Breast epithelium (tissue), 4 donors: ENCODE data around the gene MSH2. TPM values are rescaled to one million over a fixed set of nuclear protein-coding genes. Genes with fewer than 3 reads are reported as not detected.

Experiments used
- DNase-seq, 2 donors: peaks; one replicate each; pipeline ENCODE4 v3.0.0-alpha.2; 2019; ENCODE audit warnings: low spot score in 2 of 2
- H3K27ac ChIP-seq, 2 donors: fragments of 200-600 bp; sonication (generic) in 1 of 2; one replicate each; pipeline ENCODE4 v1.5.1; 2016 to 2019; ENCODE audit warnings: mild to moderate bottlenecking in 1 of 2
- H3K27me3 ChIP-seq, 2 donors: fragments of 200-600 bp; sonication (generic) in 1 of 2; one replicate each; pipeline versions ENCODE4 v1.5.1 to v1.6.0; 2017 to 2019; ENCODE audit warnings: control low read depth in 1 of 2, mild to moderate bottlenecking in 1 of 2
- H3K36me3 ChIP-seq: fragments of 200-600 bp; one replicate; pipeline ENCODE4 v1.5.1; 2019
- H3K4me1 ChIP-seq, 2 donors: fragments of 200-600 bp; sonication (generic); one replicate each; pipeline ENCODE4 v1.5.1; 2016 to 2019; ENCODE audit warnings: control low read depth in 1 of 2
- H3K4me3 ChIP-seq, 3 donors: fragments of 200-600 bp; sonication (generic); 1 replicate in 2 of 3; 2 replicates in 1 of 3; pipeline ENCODE4 v1.5.1; 2016 to 2019; ENCODE audit warnings: mild to moderate bottlenecking in 3 of 3, moderate library complexity in 2 of 3
- H3K9me3 ChIP-seq, 2 donors: fragments of 200-600 bp; sonication (generic) in 1 of 2; one replicate each; pipeline ENCODE4 v1.5.1; 2016 to 2019; ENCODE audit warnings: control low read depth in 1 of 2
- POLR2A ChIP-seq: fragments of 450-650 bp; IDR thresholded peaks from one replicate; pipeline ENCODE4 v1.6.1; 2016; ENCODE audit warnings: antibody characterized with exemption, mild to moderate bottlenecking, moderate library complexity
- POLR2AphosphoS5 ChIP-seq, 3 donors: sonication (generic); formaldehyde crosslinking; IDR thresholded peaks; one replicate each; pipeline ENCODE4 v1.6.1; 2017; ENCODE audit warnings: antibody characterized with exemption in 3 of 3
- intact Hi-C: fragments of 100-400 bp; cut with DNase I; formaldehyde crosslinking; loops from one replicate; pipeline ENCODE4 v1.15.1; 2023; ENCODE audit warnings: low total_unique reads
- total RNA-seq, 3 donors: library from RNA; depleted of rRNA; stranded (reverse); fragments of >200 nt; gene quantifications; one replicate each; pipeline ENCODE4 v1.1.0, GENCODE V29; 2016
- TF ChIP-seq, protein P1 (sequence below), 3 donors: fragments of 450-650 bp; IDR thresholded peaks; one replicate each; pipeline ENCODE4 v1.5.1; 2016 to 2017; ENCODE audit warnings: antibody characterized with exemption in 3 of 3, mild to moderate bottlenecking in 3 of 3, moderate library complexity in 3 of 3

MSH2 gene
- total RNA-seq, 3 donors from 2014 or later = 9.4 to 22.5 (median 16.4) TPM

DNA sequence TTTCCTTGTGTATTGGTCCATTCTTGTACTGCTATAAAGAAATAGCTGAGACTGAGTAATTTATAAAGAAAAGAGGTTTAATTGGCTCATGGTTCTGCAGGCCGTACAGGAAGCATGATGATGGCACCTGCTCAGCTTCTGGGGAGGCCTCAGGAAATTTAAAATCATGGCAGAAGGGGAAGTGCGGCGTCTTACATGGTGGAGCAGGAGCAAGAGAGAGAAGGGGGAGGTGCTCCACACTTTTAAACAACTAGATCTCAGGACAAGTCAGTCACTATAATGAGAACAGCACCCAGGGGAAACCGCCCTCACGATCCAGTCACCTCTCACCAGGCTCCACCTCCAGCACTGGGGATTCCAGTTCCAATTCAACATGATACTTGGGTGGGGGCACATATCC, 54.3 kb downstream of the MSH2 start:
- H3K9me3 ChIP-seq = no peaks in the 10 kb centered on the region
- no peak overlapping the region for H3K4me3 ChIP-seq
- H3K4me1 ChIP-seq = no peaks in the 10 kb centered on the region
- intact Hi-C loops = no loop called here
- no peaks in the 10 kb centered on the region for H3K27me3 ChIP-seq
- DNase-seq = no peak
- TF ChIP-seq, protein P1, sequence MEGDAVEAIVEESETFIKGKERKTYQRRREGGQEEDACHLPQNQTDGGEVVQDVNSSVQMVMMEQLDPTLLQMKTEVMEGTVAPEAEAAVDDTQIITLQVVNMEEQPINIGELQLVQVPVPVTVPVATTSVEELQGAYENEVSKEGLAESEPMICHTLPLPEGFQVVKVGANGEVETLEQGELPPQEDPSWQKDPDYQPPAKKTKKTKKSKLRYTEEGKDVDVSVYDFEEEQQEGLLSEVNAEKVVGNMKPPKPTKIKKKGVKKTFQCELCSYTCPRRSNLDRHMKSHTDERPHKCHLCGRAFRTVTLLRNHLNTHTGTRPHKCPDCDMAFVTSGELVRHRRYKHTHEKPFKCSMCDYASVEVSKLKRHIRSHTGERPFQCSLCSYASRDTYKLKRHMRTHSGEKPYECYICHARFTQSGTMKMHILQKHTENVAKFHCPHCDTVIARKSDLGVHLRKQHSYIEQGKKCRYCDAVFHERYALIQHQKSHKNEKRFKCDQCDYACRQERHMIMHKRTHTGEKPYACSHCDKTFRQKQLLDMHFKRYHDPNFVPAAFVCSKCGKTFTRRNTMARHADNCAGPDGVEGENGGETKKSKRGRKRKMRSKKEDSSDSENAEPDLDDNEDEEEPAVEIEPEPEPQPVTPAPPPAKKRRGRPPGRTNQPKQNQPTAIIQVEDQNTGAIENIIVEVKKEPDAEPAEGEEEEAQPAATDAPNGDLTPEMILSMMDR (IDR thresholded peaks at IDR 0.05) = no peak
- TF ChIP-seq POLR2A (no peak), POLR2AphosphoS5 (IDR thresholded peaks at IDR 0.05) (no peak)
- H3K27ac ChIP-seq = no peak overlapping the region
- no peaks in the 10 kb centered on the region for H3K36me3 ChIP-seq

DNA sequence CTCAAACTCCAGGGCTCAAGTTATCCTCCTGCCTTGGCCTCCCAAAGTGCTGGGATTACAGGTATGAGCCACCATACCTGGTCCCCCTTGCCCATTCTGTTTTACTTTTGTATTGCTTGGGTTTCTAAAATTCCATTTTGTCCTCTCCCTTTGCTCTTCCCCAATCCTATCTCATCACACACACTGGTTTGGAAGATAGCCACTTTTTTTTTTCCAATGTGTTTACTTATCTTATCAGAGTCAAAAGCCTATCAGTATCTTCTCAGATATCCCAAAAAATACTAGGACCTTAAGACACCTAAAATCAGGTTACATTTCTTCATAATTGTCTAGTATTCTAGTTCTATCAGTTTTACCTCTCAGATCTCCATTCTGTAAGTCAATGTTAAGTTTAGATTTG, 56.1 kb downstream of the MSH2 start:
- no peak overlapping the region for H3K4me3 ChIP-seq
- TF ChIP-seq, protein P1 (IDR thresholded peaks at IDR 0.05) = no peak
- TF ChIP-seq POLR2AphosphoS5 (IDR thresholded peaks at IDR 0.05) (no peak), POLR2A (no peak)
- intact Hi-C loops = no loop called here

GRCh38 chr2:47460766-47461165, 57.8 kb downstream of the MSH2 start:
- intact Hi-C loops = no loop called here
- TF ChIP-seq POLR2A (no peak), POLR2AphosphoS5 (IDR thresholded peaks at IDR 0.05) (no peak)
- TF ChIP-seq, protein P1 (IDR thresholded peaks at IDR 0.05) = no peak
- Histone ChIP-seq H3K36me3 (no peaks in the 10 kb centered on the region), H3K4me1 (no peaks in the 10 kb centered on the region), H3K27ac (no peak overlapping the region), H3K27me3 (no peaks in the 10 kb centered on the region), H3K4me3 (no peak overlapping the region), H3K9me3 (no peaks in the 10 kb centered on the region)
- DNase-seq = no peak

More for the DNA sequence above, 56.1 kb downstream of the MSH2 start:
- Histone ChIP-seq H3K27me3 (no peaks in the 10 kb centered on the region), H3K9me3 (no peaks in the 10 kb centered on the region), H3K27ac (no peak overlapping the region), H3K4me1 (no peaks in the 10 kb centered on the region), H3K36me3 (no peaks in the 10 kb centered on the region)
- no peak for DNase-seq

DNA sequence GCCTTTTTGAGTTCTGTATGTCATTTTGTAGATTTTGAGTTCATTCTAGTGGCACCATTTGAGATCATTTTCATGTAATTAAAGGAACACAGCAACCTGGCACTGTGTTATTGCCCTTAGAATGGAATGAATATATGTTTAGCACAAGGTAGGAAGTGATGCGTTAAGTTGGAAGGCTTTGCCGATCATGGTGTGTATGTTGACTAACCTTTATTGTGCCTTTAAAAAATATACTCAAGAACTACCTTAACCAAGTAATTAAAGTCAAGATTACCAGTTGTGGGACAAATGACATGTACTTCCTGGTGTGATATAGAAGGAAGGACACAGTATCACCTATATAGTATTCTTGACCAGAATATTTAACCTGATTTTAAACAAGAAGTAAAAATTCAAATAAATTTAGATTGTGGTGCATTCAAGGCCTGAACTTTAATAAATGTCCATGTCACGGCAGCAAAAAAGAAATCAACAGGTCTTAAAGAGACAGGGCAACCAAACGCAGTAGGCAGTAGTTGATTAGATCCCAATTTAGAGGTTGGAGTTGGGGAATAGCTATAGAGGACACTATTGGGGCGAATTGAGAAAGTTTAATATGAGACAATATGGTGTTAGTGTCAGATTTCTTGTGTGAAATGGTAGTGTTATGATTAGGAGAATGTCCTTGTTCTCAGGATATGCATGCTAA, 68.6 kb downstream of the MSH2 start:
- intact Hi-C loops = no loop called here
- TF ChIP-seq, protein P1 (IDR thresholded peaks at IDR 0.05) = no peak
- no peak for TF ChIP-seq POLR2A
- TF ChIP-seq POLR2AphosphoS5 (IDR thresholded peaks at IDR 0.05) = no peak

GRCh38 chr2:47479863-47480262, 76.9 kb downstream of the MSH2 start:
- no peak for TF ChIP-seq POLR2A
- TF ChIP-seq, protein P1 (IDR thresholded peaks at IDR 0.05) = no peak
- TF ChIP-seq POLR2AphosphoS5 (IDR thresholded peaks at IDR 0.05) = no peak
- no peak for DNase-seq
- intact Hi-C loops = no loop called here
- no peaks in the 10 kb centered on the region for H3K36me3 ChIP-seq
- no peaks in the 10 kb centered on the region for H3K9me3 ChIP-seq
- H3K27me3 ChIP-seq = no peaks in the 10 kb centered on the region
- no peak overlapping the region for H3K27ac ChIP-seq
- H3K4me1 ChIP-seq = no peaks in the 10 kb centered on the region
- H3K4me3 ChIP-seq = no peak overlapping the region

More for the DNA sequence above, 68.6 kb downstream of the MSH2 start:
- no peak overlapping the region for H3K27ac ChIP-seq
- no peaks in the 10 kb centered on the region for H3K36me3 ChIP-seq
- H3K4me1 ChIP-seq = no peaks in the 10 kb centered on the region
- H3K4me3 ChIP-seq = no peak overlapping the region
- DNase-seq = no peak
- no peaks in the 10 kb centered on the region for H3K27me3 ChIP-seq
- H3K9me3 ChIP-seq = no peaks in the 10 kb centered on the region
